Islet of Langerhans (tissue), 1 donor: ENCODE measurements around the gene GPD2.
A peak's percentile ranks its signal among the peaks of the same experiment; 100 is the strongest.
"Not testable (repeated sequence)": the region's sequence is repeated elsewhere in the genome, so short reads cannot be mapped to it uniquely, and the experiment has no call there.

Experiments
- FAIRE-seq: peaks from one replicate; lab custom pipeline; 2011; peaks lifted over from hg19 to GRCh38; lab: Jason Lieb, UNC

Gene GPD2

GRCh38 chr2:156476021-156476849, 40.1 kb downstream of the GPD2 start:
- no peak for FAIRE-seq

- FAIRE-seq: no peak
Observed at GRCh38 chr2:156476850-156477206, 40.6 kb downstream of the GPD2 start.

GRCh38 chr2:156480376-156480775, 44.2 kb downstream of the GPD2 start:
- FAIRE-seq: no peak

GRCh38 chr2:156481312-156481711, 45.1 kb downstream of the GPD2 start:
- FAIRE-seq: peak; percentile 87

- FAIRE-seq: peak; percentile 99
Observed at GRCh38 chr2:156483741-156484173, 47.6 kb downstream of the GPD2 start.

- peak; percentile 21 for FAIRE-seq
Observed at GRCh38 chr2:156486147-156486546, 50.0 kb downstream of the GPD2 start.

- no peak for FAIRE-seq
Observed at GRCh38 chr2:156486614-156487013, 50.4 kb downstream of the GPD2 start.

- FAIRE-seq: no peak
Observed at GRCh38 chr2:156489195-156489594, 53.0 kb downstream of the GPD2 start.

GRCh38 chr2:156489750-156490465, 53.7 kb downstream of the GPD2 start:
- peak; percentile 77 for FAIRE-seq

GRCh38 chr2:156490466-156490840, 54.3 kb downstream of the GPD2 start:
- peak; percentile 27 for FAIRE-seq

- no peak for FAIRE-seq
Observed at GRCh38 chr2:156491176-156491575, 55.0 kb downstream of the GPD2 start.

GRCh38 chr2:156492979-156493378, 56.8 kb downstream of the GPD2 start:
- no peak for FAIRE-seq

GRCh38 chr2:156495998-156496397, 59.8 kb downstream of the GPD2 start:
- not testable (repeated sequence) for FAIRE-seq

GRCh38 chr2:156505696-156506095, 69.5 kb downstream of the GPD2 start:
- peak; percentile 38 for FAIRE-seq

- no peak for FAIRE-seq
Observed at GRCh38 chr2:156511122-156511521, 74.9 kb downstream of the GPD2 start.

- FAIRE-seq: no peak
Observed at GRCh38 chr2:156511803-156512202, 75.6 kb downstream of the GPD2 start.

- no peak for FAIRE-seq
Observed at GRCh38 chr2:156512451-156512850, 76.3 kb downstream of the GPD2 start.

- no peak for FAIRE-seq
Observed at GRCh38 chr2:156513219-156513618, 77.0 kb downstream of the GPD2 start.

- no peak for FAIRE-seq
Observed at GRCh38 chr2:156517419-156517818, 81.2 kb downstream of the GPD2 start.

GRCh38 chr2:156518138-156518537, 82.0 kb downstream of the GPD2 start:
- no peak for FAIRE-seq

GRCh38 chr2:156522864-156523440, 86.8 kb downstream of the GPD2 start:
- no peak for FAIRE-seq

- peak; percentile 33 for FAIRE-seq
Observed at GRCh38 chr2:156526950-156527636, 90.9 kb downstream of the GPD2 start.

GRCh38 chr2:156528583-156528982, 92.4 kb downstream of the GPD2 start:
- FAIRE-seq: not testable (repeated sequence)
